Renal pelvis (tissue), 4 donors: Measurements from ENCODE around the gene FGF9. TPM values are rescaled to one million over a fixed set of nuclear protein-coding genes. Genes with fewer than 3 reads are reported as not detected.

Experiments
- DNase-seq: peaks from one replicate; pipeline ENCODE4 v3.0.0-alpha.2; 2013
- polyA plus RNA-seq, 3 donors: library from polyadenylated mRNA; unstranded; fragments of 120-200 nt; gene quantifications; one replicate each; pipeline ENCODE4 v1.2.1, GENCODE V29; 2013; ENCODE audit not compliant: insufficient read length in 3 of 3

The FGF9 gene
- polyA plus RNA-seq, 3 donors: 15.2 to 29.5 (median 20.7) TPM

GRCh38 chr13:21748166-21748565, 77.3 kb downstream of the FGF9 start:
- DNase-seq: no peak

DNA sequence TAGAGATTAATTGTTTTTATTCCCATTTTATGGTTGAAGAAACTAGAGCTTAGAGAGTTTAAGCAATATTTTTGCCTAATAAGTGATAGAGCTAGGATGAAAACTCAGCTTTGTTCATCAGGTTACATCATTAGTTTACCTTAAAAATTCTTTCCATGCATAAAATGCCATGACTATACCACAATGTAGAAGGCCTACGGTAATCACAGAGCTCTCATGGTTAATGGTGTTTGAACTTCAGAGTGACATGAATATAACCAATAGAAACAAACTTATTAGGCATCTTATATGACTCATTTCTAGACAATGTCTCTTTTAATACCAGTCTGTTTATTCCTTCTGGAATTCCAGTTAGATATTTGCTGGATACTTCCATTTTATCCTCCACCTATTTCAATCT, 78.5 kb downstream of the FGF9 start:
- DNase-seq: no peak

GRCh38 chr13:21752501-21752900, 81.6 kb downstream of the FGF9 start:
- no peak for DNase-seq

DNA sequence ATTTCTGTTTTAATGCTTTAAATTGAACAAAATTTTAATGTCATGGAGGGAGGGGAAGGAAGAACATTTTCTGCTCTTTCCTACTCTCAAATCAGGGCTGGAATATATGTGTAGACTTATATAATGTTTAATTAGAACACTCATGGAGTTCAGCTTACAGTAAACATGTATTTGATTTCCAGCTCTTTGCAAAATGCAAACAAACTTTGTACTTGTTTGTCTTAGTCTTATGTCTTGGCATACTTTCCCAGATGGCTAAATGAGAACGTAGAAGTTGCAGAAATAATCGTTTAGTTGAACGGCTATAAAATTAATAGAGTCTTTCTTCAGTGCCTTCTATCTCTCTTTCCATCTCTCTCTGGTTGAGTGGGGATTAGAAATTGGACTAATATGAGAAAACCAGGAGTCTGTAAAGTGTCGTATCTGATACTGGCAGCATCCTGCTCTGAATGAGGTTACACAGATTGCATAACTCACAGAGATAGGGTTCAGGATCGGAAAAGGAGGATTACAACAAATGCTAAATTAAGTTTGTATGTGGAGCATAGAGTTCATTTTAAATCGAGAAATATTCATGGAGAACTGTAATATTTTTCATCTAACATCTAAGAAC, 82.3 kb downstream of the FGF9 start:
- no peak for DNase-seq

Other genes starting within 250 kb of the FGF9 start
- gene ZDHHC20, start 211.8 kb upstream of the FGF9 start, polyA plus RNA-seq: 10 to 100 TPM; 67.7 to 81.1 (median 74.2) TPM
- 10 to 100 TPM; 88.6 to 98.1 (median 94.3) TPM for gene MICU2, start 66.9 kb upstream of the FGF9 start, polyA plus RNA-seq